ENCODE results near the gene APOB.

APOB gene

GRCh38 chr2:20977520-20978180 lies 66.2 kb downstream of the APOB start:
- DNase-seq: no peak

- no peak for DNase-seq
Measured at GRCh38 chr2:20976527-20976926, 67.3 kb downstream of the APOB start.

- no peak for DNase-seq
Measured at GRCh38 chr2:20972792-20973565, 70.9 kb downstream of the APOB start.

GRCh38 chr2:20972110-20972509 lies 71.8 kb downstream of the APOB start:
- no peak for DNase-seq

- peak; percentile 22 for DNase-seq
Measured at GRCh38 chr2:20970068-20970467, 73.8 kb downstream of the APOB start.

- no peak for DNase-seq
Measured at GRCh38 chr2:20966061-20966595, 77.7 kb downstream of the APOB start.

GRCh38 chr2:20965221-20965620 lies 78.7 kb downstream of the APOB start:
- no peak for DNase-seq

- no peak for DNase-seq
Measured at GRCh38 chr2:20963867-20964266, 80.0 kb downstream of the APOB start.

GRCh38 chr2:20962939-20963557 lies 80.8 kb downstream of the APOB start:
- peak; percentile 76 for DNase-seq

GRCh38 chr2:20961858-20962257 lies 82.0 kb downstream of the APOB start:
- no peak for DNase-seq

GRCh38 chr2:20960003-20960402 lies 83.9 kb downstream of the APOB start:
- no peak for DNase-seq

- DNase-seq: no peak
Measured at GRCh38 chr2:20959252-20959651, 84.6 kb downstream of the APOB start.

GRCh38 chr2:20957788-20958525 lies 85.9 kb downstream of the APOB start:
- no peak for DNase-seq

- DNase-seq: no peak
Measured at GRCh38 chr2:20955277-20956026, 88.4 kb downstream of the APOB start.

- DNase-seq: no peak
Measured at GRCh38 chr2:20953146-20953824, 90.6 kb downstream of the APOB start.

All from hematopoietic multipotent progenitor cell treated with erythropoietin and hydrocortisone succinate and interleukin-3 and kit ligand, for 4 days (in vitro differentiated cells).